H7 (cell line): ENCODE results near the gene NPLOC4. TPM values are rescaled to one million over a fixed set of nuclear protein-coding genes. Genes with fewer than 3 reads are reported as not detected.

Source experiments
- DNase-seq: peaks from one replicate; pipeline ENCODE4 v3.0.0; 2012
- H3K27me3 ChIP-seq: 2 replicates; pipeline ENCODE4 v1.6.0; 2011; ENCODE audit warnings: mild to moderate bottlenecking, low read length; ENCODE audit not compliant: control insufficient read depth, insufficient read depth
- H3K36me3 ChIP-seq: replicated peaks from 2 replicates; pipeline ENCODE4 v1.5.1; 2011; ENCODE audit warnings: low read length; ENCODE audit not compliant: control insufficient read depth, insufficient read depth
- H3K4me3 ChIP-seq: 2 replicates; pipeline ENCODE4 v1.5.1; 2011; ENCODE audit warnings: low read depth, mild to moderate bottlenecking, control low read depth, low read length, moderate library complexity; ENCODE audit not compliant: insufficient read depth
- total RNA-seq: library from RNA; depleted of rRNA; stranded (reverse); fragments of >200 nt; shearing (Covaris generic); gene quantifications from 2 replicates; pipeline ENCODE4 v1.2.3, GENCODE V29; 2014

NPLOC4 gene
- total RNA-seq, 1 experiment from 2014 or later: 64.5 TPM

DNA sequence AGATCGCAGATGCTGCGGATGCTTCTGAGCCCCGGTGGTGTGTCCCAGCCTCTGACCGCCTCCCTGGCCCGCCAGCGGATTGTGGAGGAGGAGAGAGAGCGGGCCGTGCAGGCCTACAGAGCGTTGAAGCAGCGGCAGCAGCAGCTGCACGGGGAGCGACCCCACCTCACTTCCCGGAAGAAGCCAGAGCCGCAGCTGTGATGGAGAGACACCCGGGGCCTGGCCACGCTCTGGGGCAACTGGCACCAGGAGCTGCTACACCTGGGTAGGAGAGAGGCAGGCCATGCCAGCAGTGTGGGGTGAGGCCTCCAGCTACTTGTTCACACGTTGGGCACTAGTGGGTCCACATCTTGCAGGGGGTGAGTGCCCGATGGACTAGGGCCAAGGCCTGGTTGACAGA, 35.6 kb upstream of the NPLOC4 start:
- peak; percentile 19 for DNase-seq
- H3K4me3 ChIP-seq: no peak overlapping the region
- no peaks in the 10 kb centered on the region for H3K27me3 ChIP-seq
- peaks cover 40% of the 10 kb centered on the region for H3K36me3 ChIP-seq

DNA sequence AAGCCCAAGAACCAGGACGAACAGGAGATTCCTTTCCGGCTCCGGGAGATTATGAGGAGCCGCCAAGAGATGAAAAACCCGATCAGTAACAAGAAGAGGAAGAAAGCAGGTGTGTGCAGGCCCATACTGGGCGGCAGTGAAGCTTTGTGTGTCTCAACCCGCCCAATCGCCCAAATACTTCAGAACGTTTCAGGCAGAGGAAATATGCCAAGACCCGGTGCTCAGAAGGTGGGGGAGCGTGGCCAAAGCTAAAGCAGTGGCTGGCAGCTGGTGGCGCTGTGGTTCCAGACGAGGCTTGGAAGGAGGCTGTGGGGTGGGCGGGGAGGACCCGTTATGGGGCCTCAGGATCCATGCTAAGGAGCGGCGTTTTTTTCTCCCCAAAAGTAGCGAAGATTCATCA, 30.8 kb upstream of the NPLOC4 start:
- H3K4me3 ChIP-seq: no peak overlapping the region
- H3K36me3 ChIP-seq: peaks cover 37% of the 10 kb centered on the region
- DNase-seq: peak; percentile 75
- H3K27me3 ChIP-seq: no peaks in the 10 kb centered on the region

DNA sequence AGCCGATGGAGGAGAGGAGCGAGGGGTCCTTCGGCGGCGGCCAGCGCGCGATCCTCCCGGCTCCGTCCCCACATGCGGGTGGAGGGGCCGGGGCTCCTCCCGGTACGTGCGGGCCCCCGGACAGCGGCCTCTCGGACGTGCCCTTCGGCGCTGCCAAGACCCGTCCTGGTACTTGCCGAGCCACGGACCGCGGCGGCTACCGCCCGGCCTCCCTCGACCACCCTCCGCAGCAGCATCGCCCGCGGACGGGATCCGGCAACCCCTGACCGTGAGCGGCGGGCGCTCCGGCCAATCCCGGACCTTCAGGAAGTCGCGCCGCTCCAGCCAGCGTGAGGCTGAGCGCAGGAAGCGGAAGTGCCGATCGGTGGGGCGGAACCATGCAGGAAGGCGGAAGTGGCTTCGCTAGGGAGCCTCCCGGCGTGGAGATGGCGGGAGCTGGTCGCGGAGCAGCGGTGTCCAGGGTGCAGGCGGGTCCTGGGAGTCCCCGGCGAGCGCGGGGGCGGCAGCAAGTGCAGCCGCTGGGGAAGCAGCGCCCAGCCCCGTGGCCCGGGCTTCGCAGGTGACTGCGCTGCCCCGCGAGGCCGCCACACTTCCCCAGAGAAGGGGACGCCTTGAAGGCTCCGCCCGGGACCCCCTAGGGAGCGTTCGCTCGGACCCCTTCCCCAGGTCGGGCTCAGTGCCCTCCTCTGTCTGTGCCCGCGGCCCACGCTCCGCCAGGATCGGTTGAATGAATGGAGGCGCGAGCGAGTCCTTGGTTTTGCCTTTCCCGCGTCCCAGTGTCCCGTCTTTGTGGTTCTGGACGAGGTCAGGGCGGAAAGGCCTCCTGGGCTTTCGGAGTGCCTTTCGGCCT, 29.7 kb upstream of the NPLOC4 start, which contains the start of the genes CCDC137 and OXLD1:
TSS of gene CCDC137 (plus strand) at position 396 of the 850 bp plus-strand sequence. CDS start at position 426, 30 bp downstream.
TSS of gene OXLD1 (minus strand) at position 264 of the 850 bp plus-strand sequence. CDS start at position 236, 28 bp downstream.
- Histone ChIP-seq H3K27me3 (no peaks in the 10 kb centered on the region), H3K4me3 (peak within 1 kb of the TSS; percentile 97), H3K36me3 (peaks cover 26% of the 10 kb centered on the region)
- peak; percentile 100 for DNase-seq

DNA sequence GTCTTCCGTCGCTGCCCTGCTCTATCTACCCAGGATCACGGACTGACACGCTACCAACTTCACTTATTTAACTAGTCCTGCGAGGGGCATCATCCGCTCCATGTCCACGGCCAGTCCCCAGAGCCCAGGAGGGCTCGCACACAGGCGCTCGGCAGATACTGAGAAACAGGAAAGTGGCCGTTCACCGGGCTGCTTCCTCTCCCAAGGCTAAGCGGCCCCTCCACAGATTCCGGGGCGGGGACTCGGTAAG, 29.1 kb upstream of the NPLOC4 start:
- no peaks in the 10 kb centered on the region for H3K27me3 ChIP-seq
- no peak for DNase-seq
- H3K4me3 ChIP-seq: peak overlapping the region; percentile 97
- peaks cover 20% of the 10 kb centered on the region for H3K36me3 ChIP-seq

GRCh38 chr17:81665205-81666091, 28.5 kb upstream of the NPLOC4 start:
- Histone ChIP-seq H3K4me3 (peak overlapping the region; percentile 97), H3K27me3 (no peaks in the 10 kb centered on the region), H3K36me3 (peaks cover 18% of the 10 kb centered on the region)
- peak; percentile 69 for DNase-seq

GRCh38 chr17:81664051-81664470, 27.1 kb upstream of the NPLOC4 start:
- no peak for DNase-seq
- no peak overlapping the region for H3K4me3 ChIP-seq

DNA sequence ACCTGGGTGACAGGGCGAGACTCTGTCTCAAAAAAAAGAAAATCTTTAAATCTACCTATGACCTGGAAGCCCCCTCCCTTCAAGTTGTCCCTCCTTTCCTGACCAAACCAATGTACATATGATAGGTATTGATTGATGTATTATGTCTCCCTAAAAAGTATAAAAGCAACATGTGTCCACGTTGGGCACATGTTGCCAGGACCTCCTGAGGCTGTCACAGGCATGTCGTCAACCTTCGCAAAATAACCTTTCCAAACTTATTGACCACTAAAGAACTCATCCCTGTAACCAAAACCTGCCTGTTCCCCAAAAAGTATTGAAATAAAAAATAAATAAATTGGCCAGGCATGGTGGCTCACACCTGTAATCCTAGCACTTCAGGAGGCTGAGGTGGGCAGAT, 25.1 kb upstream of the NPLOC4 start:
- DNase-seq: no peak
- H3K27me3 ChIP-seq: no peaks in the 10 kb centered on the region
- peaks cover 2% of the 10 kb centered on the region for H3K36me3 ChIP-seq
- no peak overlapping the region for H3K4me3 ChIP-seq

More at GRCh38 chr17:81664051-81664470, 27.1 kb upstream of the NPLOC4 start:
- Histone ChIP-seq H3K36me3 (peaks cover 8% of the 10 kb centered on the region), H3K27me3 (no peaks in the 10 kb centered on the region)

DNA sequence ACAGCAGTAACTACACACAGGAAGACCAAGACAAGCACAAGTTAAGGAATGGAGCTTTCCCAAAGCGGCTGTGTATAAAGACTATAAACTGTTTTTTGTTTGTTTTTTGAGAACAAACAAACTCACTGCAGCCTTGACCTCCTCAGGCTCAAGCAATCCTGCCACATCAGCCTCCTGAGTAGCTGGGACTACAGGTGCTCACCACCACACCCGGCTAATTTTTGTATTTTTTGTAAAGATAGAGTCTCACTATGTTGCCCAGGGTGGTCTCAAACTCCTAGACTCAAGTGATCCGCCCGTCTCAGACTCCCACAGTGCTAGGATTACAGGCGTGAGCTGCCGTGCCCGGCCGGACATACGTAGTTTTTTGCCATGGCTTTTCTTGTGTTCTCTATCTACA, 23.5 kb upstream of the NPLOC4 start:
- no peak for DNase-seq
- Histone ChIP-seq H3K4me3 (no peak overlapping the region), H3K27me3 (no peaks in the 10 kb centered on the region), H3K36me3 (peaks cover 2% of the 10 kb centered on the region)

- Histone ChIP-seq H3K36me3 (no peaks in the 10 kb centered on the region), H3K4me3 (no peak overlapping the region), H3K27me3 (no peaks in the 10 kb centered on the region)
- DNase-seq: no peak
Observed at GRCh38 chr17:81659038-81659437, 22.1 kb upstream of the NPLOC4 start.

GRCh38 chr17:81656835-81657234, 19.9 kb upstream of the NPLOC4 start:
- Histone ChIP-seq H3K27me3 (no peaks in the 10 kb centered on the region), H3K4me3 (no peak overlapping the region), H3K36me3 (no peaks in the 10 kb centered on the region)
- peak; percentile 37 for DNase-seq

DNA sequence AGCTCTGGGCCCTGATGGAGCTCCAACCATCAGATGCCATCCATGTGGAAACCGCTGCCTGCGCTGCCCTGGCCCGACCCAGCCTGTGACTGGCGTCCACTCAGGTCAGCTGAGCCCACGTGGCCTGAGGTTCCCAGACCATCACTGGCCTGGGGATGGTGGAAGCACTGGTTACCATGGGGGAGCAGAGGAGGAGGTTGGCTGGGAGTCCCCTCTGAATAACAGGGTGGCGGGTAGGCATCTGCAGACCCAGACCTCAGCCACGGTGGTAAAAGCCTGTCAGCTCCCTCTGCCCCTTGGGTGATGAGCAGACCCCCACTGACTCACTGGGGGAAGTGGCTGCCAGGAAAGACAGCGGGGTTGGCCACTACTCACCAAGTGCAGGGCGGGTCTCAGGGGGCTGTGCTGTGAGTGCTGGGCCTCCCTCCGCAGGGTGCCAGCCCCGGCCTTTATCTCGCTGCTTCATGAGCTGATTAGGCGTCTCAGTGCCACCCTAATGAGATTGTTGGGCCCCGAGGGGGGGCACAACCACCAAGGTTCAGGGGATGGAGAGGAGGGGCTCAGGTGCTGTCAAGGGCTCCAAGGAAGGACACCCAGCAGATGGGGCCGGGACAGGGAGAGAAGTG, 19.3 kb upstream of the NPLOC4 start, which contains the start of gene PDE6G:
TSS of gene PDE6G (minus strand) at position 425 of the 626 bp plus-strand sequence. CDS start 3,237 bp downstream, outside the sequence.
- H3K4me3 ChIP-seq: no peak within 1 kb of the TSS
- H3K36me3 ChIP-seq: no peaks in the 10 kb centered on the region

GRCh38 chr17:81655378-81656117, 18.6 kb upstream of the NPLOC4 start:
- DNase-seq: peak; percentile 72
- no peaks in the 10 kb centered on the region for H3K27me3 ChIP-seq
- no peak overlapping the region for H3K4me3 ChIP-seq
- no peaks in the 10 kb centered on the region for H3K36me3 ChIP-seq

More for the DNA sequence above, 19.3 kb upstream of the NPLOC4 start, which contains the start of gene PDE6G:
- no peak for DNase-seq
- H3K27me3 ChIP-seq: no peaks in the 10 kb centered on the region

- peak; percentile 94 for DNase-seq
- H3K36me3 ChIP-seq: no peaks in the 10 kb centered on the region
- peaks cover 9% of the 10 kb centered on the region for H3K27me3 ChIP-seq
- H3K4me3 ChIP-seq: peak overlapping the region; percentile 25
Observed at GRCh38 chr17:81652906-81653771, 16.2 kb upstream of the NPLOC4 start.
